Naive thymus-derived CD8-positive, alpha-beta T cell (primary cell): Measurements from ENCODE around the gene DKK3. TPM values are rescaled to one million over a fixed set of nuclear protein-coding genes. Genes with fewer than 3 reads are reported as not detected.

Experiments used
- ATAC-seq, 2 donors: fragments of 150-1000 bp; cut with Tn5 transposase in 1 of 2; sonication (Bioruptor Pico), chemical (Tn5 transposase) in 1 of 2; 1 replicate in 1 of 2; 2 replicates in 1 of 2; pipeline ENCODE4 v1.10.0; 2021; ENCODE audit warnings: mild to moderate bottlenecking in 2 of 2, moderate library complexity in 2 of 2
- POLR2A ChIA-PET: fragments of 350-600 bp; sonication (Branson Sonifier 250); formaldehyde crosslinking; loops from one replicate; lab custom pipeline; 2021; ENCODE audit warnings: antibody characterized with exemption; lab: Charles Lee
- DNase-seq, 10 donors: peaks; one replicate each; pipeline versions ENCODE4 v3.0.0 to v3.0.0-alpha.2; 2020 to 2022
- H3K27ac Mint-ChIP-seq, 10 donors: one replicate each; pipeline ENCODE4 v1.8.0; 2020 to 2022; ENCODE audit warnings: mild to moderate bottlenecking in 10 of 10, mixed read lengths in 10 of 10, moderate library complexity in 4 of 10, inconsistent platforms in 1 of 10
- H3K27me3 Mint-ChIP-seq, 5 donors: one replicate each; pipeline ENCODE4 v1.8.0; 2021 to 2022; ENCODE audit warnings: mixed read lengths in 5 of 5
- H3K36me3 Mint-ChIP-seq, 3 donors: one replicate each; pipeline ENCODE4 v1.8.0; 2020 to 2022; ENCODE audit warnings: mixed read lengths in 3 of 3, mild to moderate bottlenecking in 2 of 3, inconsistent platforms in 1 of 3
- H3K4me1 Mint-ChIP-seq, 4 donors: one replicate each; pipeline ENCODE4 v1.8.0; 2021 to 2022; ENCODE audit warnings: mixed read lengths in 4 of 4
- H3K4me3 Mint-ChIP-seq, 10 donors: one replicate each; pipeline ENCODE4 v1.8.0; 2020 to 2022; ENCODE audit warnings: mild to moderate bottlenecking in 10 of 10, mixed read lengths in 10 of 10, moderate library complexity in 6 of 10, inconsistent platforms in 1 of 10
- H3K9me3 Mint-ChIP-seq, 9 donors: one replicate each; pipeline ENCODE4 v1.8.0; 2020 to 2022; ENCODE audit warnings: mixed read lengths in 9 of 9, mild to moderate bottlenecking in 3 of 9, inconsistent platforms in 1 of 9, moderate library complexity in 1 of 9
- polyA plus RNA-seq, 3 donors: library from polyadenylated mRNA; unstranded; fragments of 300-500 nt; fragmentation: Illumina TruSeq; gene quantifications; one replicate each; pipeline ENCODE4 v1.2.3, GENCODE V29; 2021
- total RNA-seq, 8 experiments: library from RNA in 2 of 8; stranded (reverse) in 2 of 8; gene quantifications; one replicate each; pipeline ENCODE4 v1.2.3 and lab custom pipeline; 2021 to 2026

Gene DKK3
- total and polyA plus RNA-seq, 5 experiments from 2014 or later = 2.3 to 10.8 (median 8.6) TPM

- Mint-ChIP-seq H3K36me3 (no peaks in the 10 kb centered on the region), H3K27ac (no peak overlapping the region), H3K27me3 (no peaks in the 10 kb centered on the region), H3K9me3 (peaks cover 0 to 2% (median 0%) of the 10 kb centered on the region in 9 donors), H3K4me3 (no peak overlapping the region), H3K4me1 (peaks cover 0 to 7% (median 2%) of the 10 kb centered on the region in 4 donors)
- DNase-seq (no peak), ATAC-seq (no peak)
- POLR2A ChIA-PET = no interaction called here
Measured at GRCh38 chr11:11984563-11984962, 23.9 kb downstream of the DKK3 start.

DNA sequence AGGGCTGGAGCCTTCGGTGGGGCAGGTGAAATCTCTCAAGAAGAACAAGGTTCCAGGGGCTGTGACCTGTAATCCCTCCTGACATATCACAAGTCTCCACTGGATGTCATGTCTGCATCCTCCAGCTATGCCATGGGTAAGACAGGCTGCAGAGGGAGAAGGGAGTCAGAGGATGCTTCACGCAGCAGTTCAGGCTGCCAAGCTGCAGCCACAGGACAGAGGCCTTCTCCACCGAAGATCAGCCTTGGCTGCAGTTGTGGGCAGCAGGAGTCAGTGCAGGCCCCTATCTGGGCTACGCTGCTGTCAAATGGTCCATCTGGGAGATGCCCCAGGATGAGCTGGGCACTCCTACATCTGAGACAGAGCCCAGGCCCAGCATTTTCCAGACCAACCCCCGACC, 25.0 kb downstream of the DKK3 start:
- ATAC-seq (no peak), DNase-seq (no peak)
- Mint-ChIP-seq H3K27ac (no peak overlapping the region), H3K36me3 (no peaks in the 10 kb centered on the region), H3K4me3 (no peak overlapping the region), H3K9me3 (peaks cover 0 to 2% (median 0%) of the 10 kb centered on the region in 9 donors), H3K27me3 (no peaks in the 10 kb centered on the region), H3K4me1 (peaks cover 0 to 7% (median 2%) of the 10 kb centered on the region in 4 donors)
- POLR2A ChIA-PET = no interaction called here

GRCh38 chr11:11982975-11983374, 25.5 kb downstream of the DKK3 start:
- Mint-ChIP-seq H3K36me3 (no peaks in the 10 kb centered on the region), H3K27me3 (no peaks in the 10 kb centered on the region), H3K4me1 (peaks cover 0 to 6% (median 2%) of the 10 kb centered on the region in 4 donors), H3K9me3 (peaks cover 0 to 2% (median 0%) of the 10 kb centered on the region in 9 donors), H3K4me3 (no peak overlapping the region), H3K27ac (no peak overlapping the region)
- DNase-seq = no peak
- POLR2A ChIA-PET = no interaction called here
- no peak for ATAC-seq

GRCh38 chr11:11982461-11982860, 26.0 kb downstream of the DKK3 start:
- Mint-ChIP-seq H3K9me3 (peaks cover 0 to 2% (median 0%) of the 10 kb centered on the region in 9 donors), H3K27ac (no peak overlapping the region), H3K27me3 (no peaks in the 10 kb centered on the region), H3K36me3 (no peaks in the 10 kb centered on the region), H3K4me3 (no peak overlapping the region), H3K4me1 (peaks cover 0 to 1% (median under 1%) of the 10 kb centered on the region in 4 donors)
- POLR2A ChIA-PET = no interaction called here
- ATAC-seq (no peak), DNase-seq (no peak)

DNA sequence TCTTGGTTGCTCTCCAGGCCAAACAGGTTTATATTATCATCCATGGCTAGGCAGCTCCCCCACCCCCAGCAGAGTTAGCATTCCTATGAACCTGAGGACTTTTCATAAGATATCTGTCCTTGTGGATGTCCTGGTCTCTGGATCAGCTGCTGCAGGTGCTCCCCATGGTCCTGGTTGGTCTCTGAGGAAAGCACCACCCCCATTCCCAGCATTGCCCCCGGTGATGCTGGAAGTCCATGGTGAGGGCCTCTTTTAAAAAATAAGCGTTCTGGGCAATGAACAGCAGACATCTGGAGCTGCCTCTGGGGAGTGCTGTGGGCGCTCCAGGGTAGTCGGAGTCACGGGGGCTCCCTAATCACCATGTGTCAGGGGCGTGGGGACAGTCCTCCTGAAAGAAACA, 26.6 kb downstream of the DKK3 start:
- Mint-ChIP-seq H3K4me1 (peaks cover 0 to 2% (median 0%) of the 10 kb centered on the region in 4 donors), H3K27ac (no peak overlapping the region), H3K36me3 (no peaks in the 10 kb centered on the region), H3K27me3 (no peaks in the 10 kb centered on the region), H3K4me3 (no peak overlapping the region), H3K9me3 (peaks cover 0 to 2% (median 0%) of the 10 kb centered on the region in 9 donors)
- ATAC-seq (no peak), DNase-seq (no peak)
- POLR2A ChIA-PET = no interaction called here

- H3K4me3 Mint-ChIP-seq = no peak overlapping the region
- H3K9me3 Mint-ChIP-seq = peaks cover 0 to 2% (median 0%) of the 10 kb centered on the region in 9 donors
- H3K27me3 Mint-ChIP-seq = no peaks in the 10 kb centered on the region
- POLR2A ChIA-PET = no interaction called here
- H3K27ac Mint-ChIP-seq = no peak overlapping the region
- peaks cover 0 to 2% (median 0%) of the 10 kb centered on the region in 4 donors for H3K4me1 Mint-ChIP-seq
- no peak for ATAC-seq
- no peak for DNase-seq
- H3K36me3 Mint-ChIP-seq = no peaks in the 10 kb centered on the region
Measured at GRCh38 chr11:11981364-11981763, 27.1 kb downstream of the DKK3 start.

DNA sequence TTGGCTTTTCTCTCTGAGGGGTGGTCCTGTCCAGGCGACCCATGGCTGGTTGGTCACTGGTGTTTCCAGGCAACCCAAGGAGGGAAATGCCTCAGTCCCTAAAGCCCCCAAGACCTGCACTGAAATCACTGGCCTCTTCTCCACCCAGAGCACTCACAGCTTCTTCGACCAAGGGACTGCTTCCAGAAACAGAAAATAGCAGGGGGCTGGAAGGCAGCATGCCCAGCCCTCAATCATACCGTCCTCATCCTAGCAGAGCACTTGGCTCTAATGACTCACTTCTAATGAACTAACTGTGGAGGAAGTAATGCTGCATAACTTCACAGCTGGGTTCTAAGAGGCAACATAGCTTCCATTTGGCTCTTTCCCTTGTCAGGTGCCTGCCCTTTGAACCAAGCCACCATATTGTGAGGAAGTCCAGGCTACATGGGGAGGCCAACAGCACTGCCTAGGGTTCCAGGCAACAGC, 27.6 kb downstream of the DKK3 start:
- POLR2A ChIA-PET = no interaction called here
- ATAC-seq (no peak), DNase-seq (no peak)
- no peaks in the 10 kb centered on the region for H3K27me3 Mint-ChIP-seq
- H3K9me3 Mint-ChIP-seq = peaks cover 0 to 2% (median 0%) of the 10 kb centered on the region in 9 donors
- H3K27ac Mint-ChIP-seq = no peak overlapping the region
- no peak overlapping the region for H3K4me3 Mint-ChIP-seq
- H3K36me3 Mint-ChIP-seq = no peaks in the 10 kb centered on the region
- H3K4me1 Mint-ChIP-seq = peaks cover 0 to 2% (median 2%) of the 10 kb centered on the region in 4 donors

GRCh38 chr11:11980200-11980599, 28.2 kb downstream of the DKK3 start:
- no peak for ATAC-seq
- Mint-ChIP-seq H3K27ac (no peak overlapping the region), H3K4me1 (peaks cover under 1 to 9% (median 4%) of the 10 kb centered on the region in 4 donors), H3K4me3 (no peak overlapping the region), H3K27me3 (no peaks in the 10 kb centered on the region), H3K36me3 (no peaks in the 10 kb centered on the region), H3K9me3 (peaks cover 0 to 2% (median 0%) of the 10 kb centered on the region in 9 donors)
- no peak for DNase-seq
- POLR2A ChIA-PET = no interaction called here

DNA sequence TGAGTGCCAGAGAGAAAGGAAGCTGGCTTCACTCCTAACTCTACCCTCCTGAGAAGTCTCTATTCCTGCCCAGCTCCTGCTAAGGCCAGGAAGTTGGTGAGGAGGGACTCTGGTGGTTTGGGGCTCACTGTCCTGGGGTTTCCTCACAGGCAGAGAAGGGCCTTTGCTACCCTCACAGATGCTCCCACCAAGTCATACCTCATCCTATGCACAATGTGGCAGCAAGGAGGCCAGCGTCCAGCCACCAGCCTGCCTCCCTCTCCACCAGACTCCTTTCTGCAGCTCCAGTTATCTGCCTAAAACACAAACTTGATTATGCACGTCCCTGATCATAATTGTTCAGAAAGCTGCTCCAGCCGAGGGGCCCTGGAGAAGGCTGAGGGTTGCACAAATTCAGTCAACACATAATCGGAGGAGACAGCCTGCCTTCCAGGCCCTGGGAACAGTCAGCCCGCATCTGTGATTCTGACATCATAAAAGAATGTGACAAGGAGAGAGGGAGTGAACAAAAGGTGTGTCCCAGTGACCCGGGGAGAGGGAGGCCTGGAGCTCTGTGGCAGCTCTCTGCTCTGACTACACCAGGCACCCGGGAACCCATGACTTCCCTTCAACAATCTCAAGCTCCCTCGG, 28.8 kb downstream of the DKK3 start:
- DNase-seq (no peak), ATAC-seq (no peak)
- Mint-ChIP-seq H3K9me3 (peaks cover 0 to 2% (median 0%) of the 10 kb centered on the region in 9 donors), H3K4me1 (peaks cover 2 to 15% (median 8%) of the 10 kb centered on the region in 4 donors), H3K36me3 (no peaks in the 10 kb centered on the region), H3K4me3 (no peak overlapping the region), H3K27ac (no peak overlapping the region), H3K27me3 (no peaks in the 10 kb centered on the region)
- POLR2A ChIA-PET = no interaction called here

DNA sequence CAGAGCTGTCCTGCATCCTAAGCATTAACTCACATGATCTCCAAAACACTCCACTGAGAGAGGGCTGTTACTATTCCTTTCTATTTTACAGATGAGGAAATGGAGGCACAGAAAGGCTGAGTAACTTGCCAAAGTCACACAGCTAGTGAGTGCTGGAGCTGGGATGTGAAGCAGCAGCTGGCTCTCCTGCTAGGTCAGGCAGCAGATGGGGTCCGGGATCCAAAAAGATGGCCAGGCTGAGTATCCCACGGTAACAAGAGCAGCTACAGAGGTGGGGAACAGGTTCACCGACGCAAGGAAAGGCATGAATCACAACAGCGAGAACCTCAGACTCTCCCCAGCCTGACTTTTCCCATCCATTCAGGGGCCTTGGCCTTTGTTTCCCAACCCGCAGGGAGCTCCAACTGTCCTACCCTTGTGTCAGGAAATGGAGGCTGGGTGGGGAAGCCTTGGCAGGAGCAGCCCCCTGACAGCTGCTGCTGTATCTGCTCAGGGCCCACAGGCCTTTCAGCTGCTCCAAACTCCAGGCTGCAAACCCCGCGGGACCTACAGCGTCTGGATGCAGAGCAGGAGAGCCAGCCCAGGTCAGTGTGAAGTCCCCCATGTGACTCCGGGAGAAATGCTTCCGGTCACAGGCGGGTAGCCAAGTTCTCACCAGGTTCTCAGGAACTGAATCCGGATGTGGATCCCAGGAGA, 29.5 kb downstream of the DKK3 start:
- no peaks in the 10 kb centered on the region for H3K36me3 Mint-ChIP-seq
- H3K4me3 Mint-ChIP-seq = no peak overlapping the region
- H3K27me3 Mint-ChIP-seq = no peaks in the 10 kb centered on the region
- no peak for DNase-seq
- no peak overlapping the region for H3K27ac Mint-ChIP-seq
- POLR2A ChIA-PET = no interaction called here
- H3K4me1 Mint-ChIP-seq = peaks cover 2 to 15% (median 9%) of the 10 kb centered on the region in 4 donors
- H3K9me3 Mint-ChIP-seq = peaks cover 0 to 2% (median 0%) of the 10 kb centered on the region in 9 donors
- ATAC-seq = no peak

DNA sequence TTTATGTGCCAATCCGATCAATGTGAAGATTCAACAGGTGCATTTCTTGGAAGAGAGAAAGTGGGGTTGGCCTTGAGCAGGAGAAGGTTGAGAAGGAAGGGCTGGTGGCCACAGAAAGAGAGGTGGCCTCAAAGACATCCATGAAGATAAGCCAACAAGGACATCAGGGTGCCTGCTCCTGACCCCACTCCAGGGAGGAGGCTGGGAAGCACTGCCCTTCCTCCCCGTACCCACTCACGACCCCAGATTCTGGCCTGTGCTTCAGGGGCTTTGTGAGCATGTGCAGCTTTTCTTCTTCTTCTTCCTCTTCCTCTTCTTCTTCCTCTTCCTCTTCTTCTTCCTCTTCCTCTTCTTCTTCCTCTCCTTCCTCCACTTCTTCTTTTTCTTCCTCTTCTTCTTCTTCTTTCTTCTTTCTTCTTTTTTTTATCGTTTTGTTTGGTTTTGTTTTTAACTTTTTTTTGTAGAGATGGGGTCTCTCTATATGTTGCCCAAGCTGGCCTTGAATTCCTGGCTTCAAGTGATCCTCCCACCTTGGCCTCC, 30.3 kb downstream of the DKK3 start:
- Mint-ChIP-seq H3K9me3 (peaks cover 0 to 2% (median 0%) of the 10 kb centered on the region in 9 donors), H3K36me3 (no peaks in the 10 kb centered on the region), H3K27me3 (no peaks in the 10 kb centered on the region), H3K4me3 (no peak overlapping the region), H3K4me1 (peaks cover 2 to 15% (median 9%) of the 10 kb centered on the region in 4 donors), H3K27ac (no peak overlapping the region)
- DNase-seq = no peak
- ATAC-seq = no peak
- POLR2A ChIA-PET = no interaction called here

DNA sequence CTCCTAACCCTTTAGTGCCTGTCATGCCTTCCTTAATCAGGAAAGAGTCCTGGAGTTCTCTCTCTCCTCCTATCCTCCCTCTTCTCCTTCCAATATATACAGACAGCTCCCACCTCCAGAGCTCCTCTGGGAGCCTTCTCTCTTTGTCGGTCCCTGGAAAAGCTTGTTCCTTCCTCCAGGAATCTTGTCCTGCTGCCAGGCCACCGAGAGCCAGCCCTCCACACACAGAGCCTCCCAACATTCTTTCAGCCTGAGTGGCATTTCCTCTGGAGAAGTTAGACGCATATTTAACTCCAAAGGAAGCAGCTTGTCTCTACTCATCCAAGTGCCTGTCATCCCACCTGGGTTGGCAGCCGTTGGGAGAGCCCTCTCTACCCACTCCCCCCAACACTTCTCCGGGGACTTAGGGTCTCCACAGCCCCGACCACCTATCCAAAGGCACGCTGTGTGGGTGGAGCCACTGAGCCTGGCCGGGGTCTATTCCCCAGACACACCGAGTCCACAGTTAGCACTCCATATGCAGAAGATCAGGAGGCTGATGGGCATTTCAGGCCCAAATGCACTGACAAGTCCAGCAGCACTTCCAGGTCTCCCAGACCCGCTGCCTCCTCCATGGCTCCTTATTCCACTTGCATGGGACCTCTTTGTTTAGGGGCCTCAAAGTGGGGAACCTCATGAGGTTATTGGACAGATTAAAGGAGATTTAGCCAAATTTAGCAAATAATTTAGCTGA, 31.1 kb downstream of the DKK3 start:
- DNase-seq = no peak
- POLR2A ChIA-PET = no interaction called here
- peak overlapping the region in 1 of 10 donors; percentile 18 for H3K27ac Mint-ChIP-seq

More for the DNA sequence above, 31.1 kb downstream of the DKK3 start:
- no peak overlapping the region for H3K4me3 Mint-ChIP-seq
- ATAC-seq = no peak
- no peaks in the 10 kb centered on the region for H3K36me3 Mint-ChIP-seq
- H3K4me1 Mint-ChIP-seq = peaks cover 2 to 15% (median 9%) of the 10 kb centered on the region in 4 donors
- H3K9me3 Mint-ChIP-seq = peaks cover 0 to 2% (median 0%) of the 10 kb centered on the region in 9 donors
- no peaks in the 10 kb centered on the region for H3K27me3 Mint-ChIP-seq
